GM18508 (cell line): ENCODE data around the gene AGPAT3.

Experiments used
- ATAC-seq: cut with Tn5 transposase; IDR thresholded peaks from one replicate; pipeline ENCODE4 v1.9.1; 2021; ENCODE audit warnings: moderate number of reproducible peaks; ENCODE audit not compliant: insufficient read depth, unreplicated experiment

AGPAT3 gene

DNA sequence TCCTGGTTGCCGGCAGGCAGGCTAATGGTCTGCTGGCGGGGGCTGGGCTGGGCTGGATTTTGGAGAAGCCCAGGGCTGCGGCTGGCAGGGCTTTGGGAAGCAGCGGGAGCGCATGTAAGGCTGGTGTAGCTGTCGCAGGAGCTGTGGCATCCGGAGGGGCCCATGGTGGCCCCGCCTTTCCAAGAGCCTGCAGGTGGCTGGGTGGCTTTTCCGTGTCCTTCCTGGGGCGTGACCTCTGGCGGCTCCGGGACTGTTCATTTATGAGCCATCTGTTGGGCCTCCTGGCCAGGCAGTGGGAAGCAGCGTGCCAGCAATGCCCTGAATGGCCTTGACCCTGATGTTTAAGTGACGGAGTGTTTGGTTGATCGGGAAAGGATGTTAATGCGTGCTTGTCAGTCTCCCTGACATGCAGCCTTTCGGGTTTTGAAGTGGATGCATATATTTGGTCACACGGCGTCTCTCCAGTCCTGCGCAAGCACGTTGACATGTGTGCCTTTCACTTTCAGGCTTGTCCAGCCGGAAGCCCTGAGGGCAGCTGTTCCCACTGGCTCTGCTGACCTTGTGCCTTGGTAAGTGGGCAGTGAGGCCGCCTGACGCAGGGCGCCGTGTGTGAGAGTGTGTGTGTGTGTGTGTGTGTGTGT is 38.5 kb downstream of the AGPAT3 start:
- ATAC-seq: no peak

DNA sequence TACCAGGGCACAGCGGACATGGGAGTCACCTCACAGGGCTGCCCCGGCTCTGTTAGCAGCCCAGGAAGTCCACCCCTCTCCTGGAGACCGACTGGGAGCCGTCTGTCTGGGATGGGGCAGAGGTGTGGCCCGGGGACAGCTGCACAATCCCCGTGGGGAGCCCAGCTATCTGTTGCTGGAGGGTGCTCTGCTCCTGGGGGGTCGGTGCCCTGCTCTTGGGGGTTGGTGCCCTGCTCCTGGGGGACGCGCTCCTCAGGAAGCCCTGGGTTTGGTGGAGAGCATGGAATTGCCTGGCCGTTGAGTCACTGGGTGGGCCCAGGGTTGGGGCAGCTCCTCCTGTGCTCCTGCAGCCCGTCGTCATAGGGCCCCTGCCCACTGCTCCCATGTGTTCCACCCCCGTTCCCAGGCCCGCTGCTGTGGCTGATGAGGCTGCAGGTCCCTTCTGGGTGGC is 39.3 kb downstream of the AGPAT3 start:
- no peak for ATAC-seq

DNA sequence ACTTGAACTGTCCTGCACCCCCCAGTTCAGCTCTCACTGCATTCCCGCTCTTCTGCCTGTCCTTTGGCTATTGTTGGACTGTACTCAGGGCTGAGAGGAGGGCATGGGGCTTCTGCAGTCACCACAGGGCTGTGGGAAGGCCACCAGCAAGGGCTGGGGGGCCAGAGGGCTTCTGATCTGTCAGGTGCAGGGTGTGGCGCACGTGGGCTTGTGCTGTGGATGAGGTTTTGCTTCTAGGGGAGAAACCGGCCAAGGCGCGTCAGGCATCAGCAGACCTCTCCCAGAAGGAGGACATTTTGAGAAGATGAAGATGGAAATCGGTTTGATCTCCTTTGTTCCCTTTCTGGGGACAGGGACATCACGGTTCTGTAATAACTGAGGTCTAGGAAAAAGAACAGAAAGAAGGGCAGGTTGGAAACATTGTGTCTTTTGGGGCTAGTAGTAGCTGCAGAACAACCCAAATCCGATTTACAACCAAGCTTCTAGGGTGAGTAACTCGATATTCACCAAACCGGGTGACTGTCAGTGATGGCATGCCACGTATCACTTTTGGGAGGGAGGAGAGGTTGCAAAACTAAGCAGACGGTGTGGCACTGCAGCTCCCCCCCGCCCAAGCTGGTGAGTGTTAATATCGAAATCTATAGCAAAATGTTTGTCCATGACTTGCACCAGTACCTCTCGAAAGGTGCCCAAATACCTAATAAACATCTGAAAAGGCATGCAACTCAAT is 40.9 kb downstream of the AGPAT3 start:
- no peak for ATAC-seq

DNA sequence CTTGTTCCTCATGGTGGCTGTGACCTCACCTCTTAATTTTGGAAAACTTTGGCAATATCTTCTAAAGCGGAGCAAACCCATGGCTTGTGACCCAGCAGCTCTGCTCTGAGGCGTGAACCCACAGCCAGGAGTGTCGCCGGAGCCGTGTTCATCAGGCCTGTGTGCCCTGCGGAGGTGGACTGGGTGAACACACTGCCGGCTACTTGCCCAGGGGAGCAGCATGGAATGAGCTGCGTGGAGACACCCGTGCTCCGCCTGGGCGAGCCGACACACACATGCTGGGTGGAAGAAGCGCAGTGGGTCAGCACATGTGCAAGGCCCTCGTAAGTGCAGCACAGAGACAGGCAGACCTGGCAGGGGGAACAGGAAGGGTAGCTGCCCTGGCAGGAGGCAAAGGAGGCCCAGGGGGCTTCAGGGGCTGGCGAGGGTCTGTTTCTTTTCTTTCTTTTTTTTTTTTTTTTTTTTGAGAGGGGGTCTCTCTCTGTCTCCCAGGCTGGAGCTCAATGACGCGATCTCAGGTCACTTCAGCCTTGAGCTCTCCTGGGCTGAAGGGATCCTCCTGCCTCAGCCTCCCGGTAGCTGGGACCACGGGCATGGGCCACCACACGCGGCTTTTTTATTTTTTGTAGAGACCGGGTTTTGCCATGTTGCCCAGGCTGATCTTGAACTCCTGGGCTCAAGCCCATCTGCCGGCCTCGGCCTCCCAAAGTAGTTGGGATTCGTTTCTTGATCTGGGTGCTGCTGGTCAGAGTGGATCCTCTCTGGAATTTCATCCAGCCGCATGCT is 41.8 kb downstream of the AGPAT3 start:
- no peak for ATAC-seq

DNA sequence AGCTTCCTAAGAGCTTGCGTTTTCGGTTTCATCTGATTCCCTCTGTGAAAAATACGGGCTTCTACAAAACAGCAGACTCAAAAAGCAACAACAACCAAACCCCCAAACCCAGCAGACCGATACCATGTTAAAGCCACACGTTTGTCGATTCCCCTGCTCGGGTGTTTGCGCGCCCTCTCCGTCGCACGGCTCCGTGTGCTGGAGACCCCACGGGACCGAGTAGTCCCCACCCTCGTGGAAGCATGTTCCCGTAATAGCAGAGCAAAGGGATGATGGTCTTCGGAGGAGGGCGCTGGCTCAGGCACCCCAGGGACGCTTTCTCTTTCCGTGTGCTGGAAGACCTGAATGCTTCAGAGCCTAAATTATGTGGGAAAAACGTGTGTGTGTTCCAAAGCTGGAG is 42.7 kb downstream of the AGPAT3 start:
- ATAC-seq: no peak

DNA sequence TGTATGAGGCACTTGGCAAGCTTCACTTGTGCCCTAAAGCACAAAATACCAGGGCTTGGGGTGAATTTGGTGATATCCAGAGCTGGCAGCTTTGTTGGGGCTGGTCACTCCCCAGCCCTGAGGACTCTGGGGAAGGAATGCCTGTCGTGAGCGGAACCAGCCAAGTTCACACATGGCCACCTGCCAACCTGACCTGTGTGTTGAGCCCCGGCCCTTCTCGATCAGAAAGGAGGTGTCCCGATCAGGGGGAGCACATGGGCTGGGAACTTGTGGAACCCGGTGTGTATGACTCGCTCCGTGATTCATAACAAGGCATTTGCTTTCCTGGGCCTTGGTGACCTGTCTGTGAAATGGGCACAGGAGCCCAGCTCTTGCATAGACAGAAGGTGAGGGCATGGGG is 43.1 kb downstream of the AGPAT3 start:
- ATAC-seq: no peak

DNA sequence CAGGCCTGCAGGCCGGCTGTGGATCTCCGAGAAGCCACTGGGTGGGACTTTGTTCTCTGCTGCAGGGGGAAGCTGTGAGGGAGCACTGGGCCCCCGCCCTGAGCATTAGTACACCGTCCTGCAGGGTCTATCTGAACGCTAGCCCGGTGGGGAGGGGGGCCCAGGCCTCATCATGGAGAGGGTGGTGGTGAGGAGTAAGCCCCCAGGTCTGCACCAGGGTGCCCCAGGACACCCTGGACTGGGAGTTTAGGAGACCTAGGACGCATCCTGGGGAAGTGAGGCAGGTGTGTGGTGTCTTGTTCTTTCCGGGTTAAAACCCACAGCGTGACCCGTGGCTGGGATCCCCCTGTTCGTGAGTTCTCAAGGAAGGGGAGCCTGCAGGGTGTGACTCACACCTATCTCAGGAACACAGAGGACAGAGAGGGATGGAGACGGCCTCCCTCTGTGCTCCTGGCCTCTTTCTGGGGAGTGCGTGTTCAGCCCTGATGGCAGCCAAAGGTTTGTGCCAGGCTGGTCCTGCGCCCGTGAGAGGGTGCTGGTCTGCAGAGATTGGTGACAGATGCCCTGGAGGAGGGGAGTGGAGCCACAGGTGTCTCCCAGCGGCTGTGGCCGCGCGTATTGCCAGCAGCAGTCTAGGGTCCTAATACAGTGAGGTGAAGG is 44.8 kb downstream of the AGPAT3 start:
- no peak for ATAC-seq

DNA sequence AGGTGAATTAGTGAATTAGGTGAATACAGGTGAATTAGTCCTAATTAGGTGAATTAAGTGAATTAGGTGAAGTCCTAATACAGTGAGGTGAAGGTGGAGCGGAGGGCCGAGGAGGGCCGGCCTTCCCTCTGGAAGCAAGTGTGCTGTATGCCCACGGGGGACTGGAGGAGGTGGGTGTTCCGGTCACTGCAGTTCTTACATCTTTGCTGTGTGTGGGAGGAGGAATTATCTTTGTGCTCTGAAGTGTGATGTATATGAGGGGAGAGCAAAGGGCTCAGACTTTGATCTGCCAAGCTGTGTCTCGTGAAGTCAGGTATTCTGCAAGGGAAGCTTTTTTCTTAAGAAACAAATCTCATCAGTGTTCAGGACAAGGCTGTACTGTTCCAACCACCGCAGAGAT is 45.4 kb downstream of the AGPAT3 start:
- no peak for ATAC-seq

DNA sequence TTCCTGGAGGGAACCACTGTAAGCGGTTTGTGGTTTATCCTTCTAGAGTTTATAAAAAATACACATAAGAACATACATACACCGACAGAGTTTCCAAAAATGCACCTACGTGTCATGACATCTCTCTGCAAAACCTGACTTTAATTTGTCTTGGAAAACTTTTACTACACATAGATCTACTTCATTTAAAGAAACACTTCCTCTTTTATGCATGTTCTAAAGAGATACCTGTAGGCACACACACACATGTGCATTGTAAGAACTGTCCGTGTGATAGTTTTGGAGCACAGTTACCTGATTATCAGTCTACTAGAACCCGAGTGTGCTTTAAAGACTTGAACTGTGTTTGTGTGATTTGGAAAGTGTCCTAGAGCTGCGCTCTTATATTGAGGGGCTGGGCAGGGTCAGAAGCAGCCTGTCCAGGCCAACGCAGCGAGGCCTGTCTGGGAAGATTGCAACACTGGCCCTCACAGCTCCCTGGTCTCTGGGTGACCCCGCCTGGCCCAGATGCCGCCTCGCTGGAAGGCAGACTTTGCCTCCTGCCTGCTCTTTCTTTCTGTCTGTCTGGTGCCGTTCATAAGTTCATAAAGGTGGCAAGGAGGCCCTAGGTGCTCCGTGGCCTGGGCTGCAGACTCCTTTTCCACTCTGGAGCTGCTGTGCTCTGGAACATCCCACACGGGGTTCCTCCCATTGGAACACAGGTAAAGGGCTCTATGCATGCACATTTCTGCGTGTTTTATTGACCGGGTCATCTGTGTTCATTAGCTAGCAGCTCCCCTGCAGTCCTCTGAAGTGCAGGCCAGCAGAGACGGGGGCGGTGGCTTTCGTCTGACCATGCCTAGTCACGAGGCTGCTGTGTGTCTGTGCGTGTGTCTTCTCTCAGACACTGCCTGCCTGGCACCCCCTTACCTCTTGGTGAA is 46.3 kb downstream of the AGPAT3 start:
- ATAC-seq: no peak

DNA sequence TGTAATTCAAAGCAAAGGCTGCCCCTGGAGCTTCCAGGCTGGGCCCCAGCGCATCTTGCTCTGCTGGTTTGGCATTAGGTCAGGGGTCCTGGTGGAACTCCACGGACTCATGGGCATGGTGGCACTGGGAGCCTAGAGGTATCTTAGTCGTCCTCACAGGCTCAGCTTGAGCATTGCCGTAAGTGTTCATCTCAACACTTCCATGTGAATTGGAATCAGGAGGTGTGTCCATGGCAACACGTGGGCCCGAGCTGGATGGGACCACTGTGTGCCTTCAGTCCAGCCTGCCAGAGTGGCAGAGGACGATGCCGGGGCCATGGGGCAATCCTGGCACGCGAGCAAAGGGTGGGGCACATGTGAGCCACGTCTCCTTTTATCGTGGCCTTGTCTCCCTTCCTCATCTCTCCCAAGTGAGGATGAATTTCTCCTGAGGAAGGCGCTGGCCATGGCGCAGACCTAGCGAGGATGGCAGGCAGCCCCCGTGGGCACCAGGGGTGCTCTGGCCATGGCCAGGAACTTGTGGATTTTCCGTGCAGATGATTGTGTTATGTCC is 47.0 kb downstream of the AGPAT3 start:
- no peak for ATAC-seq

DNA sequence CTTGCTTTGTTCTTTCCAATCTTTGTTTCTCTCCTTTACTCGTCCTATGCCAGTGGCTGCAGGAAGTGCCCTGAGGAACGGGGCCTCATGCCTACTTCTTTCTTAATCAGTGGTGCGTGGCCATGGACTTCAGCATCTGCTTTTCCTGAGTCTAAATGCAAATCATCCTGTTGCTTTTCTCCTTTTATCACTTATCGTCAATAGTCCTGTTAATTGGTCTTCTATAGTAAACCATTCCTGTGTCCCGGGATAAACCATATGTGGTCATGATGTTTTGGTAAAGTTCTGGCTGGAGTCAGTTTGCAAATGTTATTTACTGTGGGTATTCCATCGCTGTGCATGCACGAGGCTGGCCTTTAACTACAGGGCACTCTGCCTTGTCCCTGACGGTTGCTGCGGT is 47.5 kb downstream of the AGPAT3 start:
- ATAC-seq: no peak

DNA sequence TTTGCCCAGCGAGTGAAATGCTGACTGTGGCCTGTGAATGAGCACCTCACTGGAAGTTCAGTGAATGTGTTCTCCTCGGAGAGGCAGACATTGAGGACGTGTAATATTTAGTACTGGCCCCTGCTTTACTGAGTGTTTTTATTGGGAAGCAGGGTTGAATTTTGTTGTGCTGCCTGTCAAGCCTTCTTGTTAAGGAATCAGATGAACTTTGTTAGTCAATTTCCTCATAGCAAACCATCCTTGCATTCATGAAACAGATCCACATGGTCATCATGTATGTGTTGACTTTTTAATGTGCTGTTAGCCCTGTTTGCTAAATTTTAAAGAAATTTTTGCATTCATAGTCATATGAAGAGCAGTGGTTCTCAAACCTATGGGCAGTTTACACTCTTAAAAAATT is 47.9 kb downstream of the AGPAT3 start:
- no peak for ATAC-seq

DNA sequence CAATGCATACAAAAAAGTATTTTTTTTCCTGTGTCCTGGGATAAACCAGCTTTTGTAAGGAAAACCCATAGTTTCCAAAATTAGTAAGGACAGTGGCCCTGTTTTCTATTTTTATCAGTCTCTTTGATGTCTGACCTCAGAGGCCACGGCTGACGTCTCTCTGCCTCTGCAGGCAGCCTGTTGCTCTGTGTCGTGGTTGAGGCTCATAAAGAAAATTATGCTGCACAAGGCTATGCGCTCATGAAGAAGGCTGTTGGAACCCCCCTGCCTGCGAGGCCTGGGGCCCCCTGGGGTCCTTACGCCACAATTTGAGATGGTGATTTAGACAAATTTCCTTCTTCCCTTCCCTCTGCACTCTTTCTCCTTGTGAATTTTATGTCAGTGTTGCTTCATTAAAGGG is 48.9 kb downstream of the AGPAT3 start:
- no peak for ATAC-seq

DNA sequence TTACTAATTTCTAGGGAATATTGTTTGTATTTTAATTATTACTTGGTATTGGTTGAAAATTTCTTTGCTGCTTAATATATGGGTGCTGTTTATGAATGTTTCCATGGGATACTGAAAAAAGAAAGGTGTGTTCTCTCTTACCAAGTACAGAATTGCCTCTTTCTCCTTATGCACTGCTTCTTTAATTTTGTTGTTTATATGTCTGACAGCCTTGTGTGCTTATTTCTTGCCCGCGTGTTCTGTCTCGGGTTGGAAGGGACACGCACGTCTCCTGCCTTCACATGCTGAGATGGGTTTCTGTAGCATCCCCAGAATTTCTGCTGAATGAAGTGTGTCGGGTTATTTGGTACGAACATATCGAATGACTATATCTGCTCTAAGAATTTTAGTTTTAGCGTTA is 51.1 kb downstream of the AGPAT3 start:
- no peak for ATAC-seq

DNA sequence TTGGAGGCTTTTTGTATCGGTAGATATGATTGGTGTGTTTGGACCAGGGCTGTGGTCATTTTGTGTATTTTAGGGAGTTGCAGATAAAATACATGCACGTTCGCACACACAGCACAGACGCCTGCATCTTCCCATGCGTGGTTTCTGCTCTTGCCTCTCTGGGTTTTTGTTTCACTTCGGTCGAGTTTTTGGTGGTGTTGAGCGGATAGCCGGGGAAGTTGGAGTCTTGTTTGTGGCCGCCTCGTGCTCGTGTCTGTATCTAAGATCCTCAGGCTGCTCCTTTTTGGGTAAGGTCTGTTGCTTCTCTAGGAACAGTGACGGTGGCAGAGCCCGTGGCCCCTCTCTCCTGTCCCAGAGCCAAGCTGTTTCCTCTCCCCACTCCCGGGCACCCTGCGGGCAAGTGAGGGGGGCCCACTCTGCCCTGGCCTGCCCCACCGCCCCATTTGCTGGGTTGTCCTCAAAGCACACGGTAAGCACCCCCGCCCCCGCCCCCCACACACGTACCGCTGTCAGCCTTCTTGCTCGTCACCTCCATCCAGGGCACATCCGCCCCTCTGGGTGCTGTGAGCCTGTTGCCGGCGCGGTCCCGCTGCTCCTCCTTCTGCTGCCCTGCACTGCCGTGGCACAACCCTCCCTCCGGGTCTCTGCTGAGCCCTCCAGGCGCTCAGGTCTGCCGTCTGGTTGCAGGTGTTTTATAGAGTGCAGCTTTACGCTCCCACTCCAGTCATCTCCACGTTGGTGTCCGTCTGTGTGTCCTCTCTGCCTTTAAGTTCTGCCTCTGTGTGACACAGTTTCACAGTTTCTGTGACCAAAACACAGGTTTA is 51.9 kb downstream of the AGPAT3 start:
- no peak for ATAC-seq

DNA sequence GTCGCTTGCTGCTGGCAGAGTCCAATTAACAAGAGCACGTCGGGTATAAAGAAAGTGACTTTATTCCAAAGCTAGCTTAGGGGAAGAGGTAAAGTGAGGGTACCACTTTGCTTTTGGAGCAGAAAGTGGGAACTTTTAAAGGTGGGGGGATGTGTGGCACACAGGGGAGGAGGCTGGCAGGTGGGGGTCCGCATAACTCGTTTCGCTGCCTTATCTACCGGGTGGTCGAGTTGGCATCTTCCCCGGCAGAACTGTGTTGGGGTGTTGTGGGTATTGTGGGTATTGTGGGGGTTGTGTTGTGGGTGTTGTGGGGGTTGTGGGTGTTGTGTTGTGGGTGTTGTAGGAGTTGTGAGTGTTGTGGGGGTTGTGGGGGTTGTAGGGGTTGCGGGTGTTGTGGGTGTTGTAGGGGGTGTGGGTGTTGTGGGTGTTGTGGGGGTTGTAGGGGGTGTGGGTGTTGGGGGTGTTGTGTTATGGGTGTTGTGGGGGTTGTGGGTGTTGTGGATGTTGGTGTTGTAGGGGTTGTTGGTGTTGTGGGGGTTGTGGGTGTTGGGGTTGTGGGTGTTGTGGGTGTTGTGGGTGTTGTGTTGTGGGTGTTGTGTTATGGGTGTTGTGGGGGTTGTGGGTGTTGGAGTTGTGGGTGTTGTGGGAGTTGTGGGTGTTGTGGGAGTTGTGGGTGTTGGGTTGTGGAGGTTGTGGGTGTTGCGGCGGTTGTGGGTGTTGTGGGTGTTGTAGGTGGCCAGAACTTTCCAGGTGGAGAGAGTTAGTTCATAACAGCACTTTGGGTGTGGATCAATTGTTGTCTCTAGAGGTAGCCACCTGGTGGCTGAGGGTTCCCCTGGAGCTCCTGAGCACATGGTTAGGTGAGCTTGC is 52.7 kb downstream of the AGPAT3 start:
- ATAC-seq: no peak

DNA sequence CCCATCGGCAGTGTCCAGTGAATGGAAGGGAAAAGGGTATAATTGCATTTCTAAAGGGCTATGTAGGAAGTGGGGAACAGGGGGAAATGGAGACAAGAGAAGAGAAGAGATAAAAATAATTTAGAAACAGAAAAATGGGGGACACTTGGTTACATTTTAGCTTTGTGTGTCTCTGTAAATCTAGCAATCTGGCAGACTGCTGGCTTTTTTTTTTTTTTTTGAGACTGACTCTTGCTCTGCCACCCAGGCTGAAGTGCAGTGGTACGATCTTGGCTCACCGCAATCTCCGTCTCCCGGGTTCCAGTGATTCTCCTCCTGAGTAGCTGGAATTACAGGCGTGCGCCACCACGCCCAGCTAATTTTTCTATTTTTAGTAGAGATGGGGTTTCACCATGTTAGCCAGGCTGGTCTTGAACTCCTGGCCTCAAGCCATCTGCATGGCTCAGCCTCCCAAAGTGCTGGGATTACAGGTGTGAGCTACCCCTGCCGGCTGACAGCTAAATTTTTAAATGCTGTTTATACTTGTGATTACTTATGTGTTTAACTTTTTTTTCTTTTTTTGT is 53.4 kb downstream of the AGPAT3 start:
- no peak for ATAC-seq
